HG03521 (cell line): ENCODE results near the gene NUB1.

Source experiments
- ATAC-seq: cut with Tn5 transposase; IDR thresholded peaks from one replicate; pipeline ENCODE4 v1.9.1; 2021; ENCODE audit warnings: mild to moderate bottlenecking, moderate library complexity; ENCODE audit not compliant: unreplicated experiment

Gene NUB1

DNA sequence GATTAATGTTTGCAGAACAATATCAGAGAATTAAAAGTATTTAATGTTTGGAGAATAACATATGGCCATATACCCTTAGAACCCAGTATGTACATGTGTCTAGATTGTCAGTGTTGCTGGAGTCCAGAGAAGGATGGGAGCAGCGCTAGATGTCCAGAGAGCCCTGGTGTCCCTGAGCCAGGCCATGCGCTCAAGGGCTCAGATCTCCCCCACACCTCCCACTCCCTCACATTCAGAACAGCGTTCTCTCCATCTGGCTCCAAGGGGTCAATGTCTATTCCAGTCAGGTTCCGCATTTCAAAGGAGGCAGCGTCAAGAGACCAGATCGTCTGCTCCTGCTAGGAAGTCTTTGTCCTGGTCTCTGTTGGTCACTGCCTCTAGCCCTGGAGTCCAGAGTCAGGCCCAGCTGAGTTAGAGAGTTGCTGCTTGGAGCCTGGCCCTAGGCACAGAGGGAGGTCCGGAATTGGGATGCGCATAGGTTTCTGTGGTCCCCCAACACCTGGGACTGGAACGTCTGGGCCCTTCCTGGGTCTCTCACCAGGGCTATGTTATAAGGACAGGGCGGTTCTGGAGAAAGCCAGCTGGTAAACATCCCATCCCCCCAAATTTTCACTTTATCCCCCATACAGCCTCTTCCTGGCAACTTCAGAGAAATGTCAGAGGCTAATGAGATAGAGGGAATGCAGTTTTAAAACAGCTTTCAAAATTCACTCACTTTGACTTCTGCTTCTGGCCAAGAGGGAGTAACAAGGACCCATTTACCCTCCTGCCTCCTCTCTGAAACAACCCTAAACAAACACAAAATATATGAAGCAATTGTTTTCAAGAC is 74.7 kb downstream of the NUB1 start:
- ATAC-seq, result no peak

DNA sequence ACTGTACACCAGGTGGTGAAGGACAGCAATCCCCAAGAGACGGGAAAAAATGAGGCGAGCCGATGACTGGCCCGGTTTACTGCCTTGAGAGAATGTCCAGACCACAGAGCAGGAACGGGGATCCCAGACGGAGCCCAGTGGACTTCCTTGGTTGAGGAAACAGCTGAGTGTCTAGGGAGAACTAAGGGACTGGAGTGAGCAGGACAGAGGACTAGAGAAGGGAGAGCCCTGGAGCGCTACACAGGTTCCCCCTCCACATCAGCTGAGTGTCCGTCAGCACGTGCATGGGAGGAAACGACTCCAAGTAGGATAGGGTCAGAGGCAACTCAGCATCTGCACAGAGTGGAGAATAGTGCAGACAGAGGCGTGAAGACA is 75.3 kb downstream of the NUB1 start:
- ATAC-seq, result no peak

DNA sequence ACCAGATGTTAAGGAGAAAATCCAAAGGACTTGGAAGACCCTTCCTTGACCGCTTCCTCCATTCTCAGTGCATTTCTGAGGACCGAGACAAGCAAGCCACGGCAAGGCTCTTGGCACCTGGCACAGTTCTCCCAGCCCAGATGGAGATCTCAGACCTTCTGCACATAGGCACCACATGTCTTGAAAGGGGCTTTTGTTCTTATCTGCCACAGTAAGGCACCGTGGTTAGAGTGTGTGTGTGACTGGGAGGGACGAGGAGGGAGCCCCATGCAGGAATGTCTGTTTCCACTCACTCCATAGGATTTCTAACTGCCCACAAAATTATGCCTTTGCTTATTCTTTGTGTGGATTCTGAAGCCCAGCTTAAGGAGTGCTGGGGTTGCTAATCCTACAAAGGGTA is 78.5 kb downstream of the NUB1 start:
- no peak for ATAC-seq

DNA sequence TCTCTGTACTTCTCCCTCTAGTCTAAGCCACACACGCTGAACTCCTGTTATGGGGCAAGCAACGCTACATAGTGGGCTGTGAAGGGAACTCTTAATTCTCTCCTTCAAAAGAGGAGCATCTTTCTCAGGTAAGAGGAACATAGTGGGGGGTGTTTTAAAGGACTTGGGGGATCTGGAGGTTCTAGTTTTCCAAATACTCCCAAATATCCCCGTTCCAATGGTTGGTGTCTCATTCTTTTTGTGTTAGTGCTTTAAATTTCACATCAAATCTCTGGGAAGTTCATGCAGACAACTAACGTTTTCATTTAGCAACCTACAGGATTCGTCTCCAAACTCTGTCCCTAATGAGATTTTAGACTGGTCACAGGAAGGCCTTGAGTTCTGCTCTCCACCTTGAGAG is 80.6 kb downstream of the NUB1 start:
- ATAC-seq, result no peak

DNA sequence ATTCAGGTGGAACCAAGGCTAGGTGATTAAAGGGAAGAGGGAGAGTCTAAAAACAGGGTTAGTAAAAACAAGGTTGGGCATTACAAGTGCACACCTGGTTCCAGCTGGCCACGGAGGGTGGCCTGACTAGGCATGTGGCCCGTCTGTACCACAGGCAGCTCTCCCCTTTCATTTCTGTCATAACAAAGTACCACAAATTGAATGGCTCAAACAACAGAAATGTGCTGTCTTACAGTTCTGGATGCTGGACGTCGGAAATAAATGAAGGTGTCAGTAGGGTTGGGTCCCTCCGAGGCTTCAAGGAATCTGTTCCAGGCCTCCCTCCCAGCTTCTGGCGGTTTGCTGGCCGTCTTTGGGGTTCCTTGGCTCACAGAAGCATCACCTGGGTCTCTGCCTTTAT is 81.6 kb downstream of the NUB1 start:
- no peak for ATAC-seq

DNA sequence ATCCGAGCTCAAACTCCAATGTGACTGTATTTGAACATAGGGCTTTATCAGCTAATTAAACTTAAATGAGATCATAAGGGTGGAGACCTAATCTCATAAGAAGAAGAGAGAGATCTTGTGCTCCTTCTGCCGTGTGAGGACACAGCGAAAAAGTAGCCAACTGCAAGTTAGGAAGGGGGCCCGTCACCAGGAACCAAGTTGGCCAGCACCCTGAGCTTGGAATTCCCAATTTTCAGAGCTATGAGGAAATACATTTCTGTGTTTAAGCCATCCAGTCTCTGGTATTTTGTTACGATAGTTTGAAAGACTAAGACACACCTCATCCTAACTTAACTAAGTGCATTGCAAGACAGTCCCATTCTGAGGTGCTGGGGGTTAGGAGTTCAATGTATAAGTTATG is 82.3 kb downstream of the NUB1 start:
- ATAC-seq, result no peak

DNA sequence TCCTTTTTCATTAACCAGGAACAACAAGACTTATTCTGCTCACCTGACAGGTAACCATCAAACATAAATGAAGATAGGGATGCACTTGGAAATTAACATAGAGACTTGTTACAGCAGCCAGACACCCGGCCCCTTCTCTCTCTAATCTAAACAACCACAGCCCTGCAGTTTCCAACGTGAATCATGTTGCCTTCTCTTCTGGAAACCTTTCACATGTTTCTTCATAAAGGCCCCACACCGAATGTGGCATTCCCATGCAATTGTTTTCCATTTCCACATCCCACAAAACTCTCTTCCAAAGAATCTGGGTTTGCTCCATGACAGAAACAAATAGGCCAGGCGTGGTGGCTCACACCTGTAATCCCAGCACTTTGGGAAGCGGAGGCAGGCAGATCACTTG is 83.2 kb downstream of the NUB1 start:
- no peak for ATAC-seq

DNA sequence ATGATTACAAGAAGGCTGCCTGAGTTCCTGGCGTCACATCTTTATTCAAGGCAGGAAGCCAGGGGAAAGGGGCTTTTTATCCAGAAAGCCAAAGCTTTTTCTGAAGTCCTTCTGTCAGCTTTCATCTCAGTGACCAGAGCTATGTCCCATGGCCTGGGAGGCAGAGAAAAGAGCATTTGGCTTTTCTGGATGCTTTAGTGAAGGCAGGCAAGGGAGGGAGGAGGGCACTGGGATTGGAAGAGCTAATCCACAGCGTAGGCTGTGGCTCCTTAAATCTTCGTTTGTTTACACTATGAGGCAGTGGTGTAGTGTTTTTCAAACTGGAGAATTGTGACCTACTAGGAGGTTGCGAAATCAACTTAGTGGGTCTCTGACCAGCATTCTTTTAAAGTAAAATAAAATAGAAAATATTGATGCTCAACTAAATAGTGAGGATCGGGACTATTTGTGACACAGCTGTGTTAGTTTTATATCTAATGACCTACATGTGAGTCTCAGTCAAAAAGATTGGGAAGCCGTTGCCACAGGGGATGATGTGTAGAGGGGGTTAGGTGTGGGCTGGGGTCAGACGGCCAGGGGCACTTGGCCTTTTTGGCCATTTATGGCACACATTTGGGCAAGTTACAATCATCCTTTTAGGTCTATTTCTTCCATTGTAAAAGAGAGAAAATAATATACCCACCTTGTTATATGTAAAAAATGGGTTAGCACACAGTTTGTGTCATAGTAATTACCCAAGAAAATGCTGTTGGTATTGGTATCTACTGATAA is 84.2 kb downstream of the NUB1 start:
- ATAC-seq, result no peak

DNA sequence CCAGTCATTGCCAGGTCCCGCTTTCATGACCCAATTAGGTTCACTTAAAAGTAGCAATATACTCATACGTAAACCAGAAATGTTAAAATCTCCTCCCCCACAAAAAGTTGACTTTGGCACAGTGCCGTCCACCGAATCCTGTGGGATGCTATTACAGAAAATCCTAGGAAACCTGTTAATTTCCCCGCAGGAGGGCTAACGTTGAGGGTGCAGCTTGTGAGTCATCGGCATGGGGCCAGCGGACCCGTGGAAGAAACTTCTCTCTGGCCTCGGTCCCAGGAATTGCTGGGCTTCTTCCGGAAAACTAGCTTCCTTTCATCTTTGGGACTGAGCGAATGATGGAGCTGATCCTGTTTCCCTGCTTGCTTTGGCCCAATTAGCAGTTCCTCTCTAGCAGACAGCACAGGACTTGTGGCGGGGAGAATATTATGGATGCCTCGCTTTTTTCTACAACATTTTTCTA is 84.9 kb downstream of the NUB1 start:
- no peak for ATAC-seq

DNA sequence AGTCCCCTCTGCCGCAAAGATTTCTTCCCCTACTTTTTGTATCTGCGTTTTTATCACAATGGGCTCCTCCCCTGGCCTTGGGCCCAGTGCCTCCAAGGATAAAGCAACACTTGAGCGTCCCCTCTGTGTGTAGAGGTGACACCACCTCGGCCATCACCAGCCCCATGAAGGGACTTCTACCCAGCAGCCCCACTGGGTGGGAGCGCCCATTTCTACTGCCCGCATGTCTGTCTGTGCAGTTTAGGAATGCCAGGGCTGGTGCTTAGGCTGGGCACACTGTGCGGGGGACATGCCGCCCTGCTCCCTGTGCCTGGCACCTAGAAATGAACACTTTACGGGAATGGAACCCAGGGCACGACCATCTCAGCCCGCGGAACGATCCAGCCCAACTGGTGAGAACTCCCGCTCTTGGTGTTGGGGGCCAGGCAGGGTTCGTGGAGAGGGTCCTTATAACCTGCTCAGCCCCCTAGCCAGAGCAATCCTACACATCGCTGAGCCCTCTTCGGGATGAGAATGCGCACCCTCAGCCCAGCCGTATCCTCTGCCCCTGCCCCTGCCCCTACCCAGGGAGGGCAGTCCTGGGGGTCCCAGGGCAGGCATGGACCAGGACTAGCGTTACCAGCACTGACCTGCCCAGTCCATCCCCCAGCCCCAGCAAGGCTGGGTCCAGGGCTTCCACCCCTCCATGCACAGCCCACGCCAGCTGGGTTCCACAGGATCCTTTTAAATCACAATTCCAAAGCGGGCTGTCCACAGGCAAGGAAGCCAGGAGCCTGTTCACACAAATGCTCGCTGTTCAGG is 85.5 kb downstream of the NUB1 start:
- ATAC-seq, result no peak

DNA sequence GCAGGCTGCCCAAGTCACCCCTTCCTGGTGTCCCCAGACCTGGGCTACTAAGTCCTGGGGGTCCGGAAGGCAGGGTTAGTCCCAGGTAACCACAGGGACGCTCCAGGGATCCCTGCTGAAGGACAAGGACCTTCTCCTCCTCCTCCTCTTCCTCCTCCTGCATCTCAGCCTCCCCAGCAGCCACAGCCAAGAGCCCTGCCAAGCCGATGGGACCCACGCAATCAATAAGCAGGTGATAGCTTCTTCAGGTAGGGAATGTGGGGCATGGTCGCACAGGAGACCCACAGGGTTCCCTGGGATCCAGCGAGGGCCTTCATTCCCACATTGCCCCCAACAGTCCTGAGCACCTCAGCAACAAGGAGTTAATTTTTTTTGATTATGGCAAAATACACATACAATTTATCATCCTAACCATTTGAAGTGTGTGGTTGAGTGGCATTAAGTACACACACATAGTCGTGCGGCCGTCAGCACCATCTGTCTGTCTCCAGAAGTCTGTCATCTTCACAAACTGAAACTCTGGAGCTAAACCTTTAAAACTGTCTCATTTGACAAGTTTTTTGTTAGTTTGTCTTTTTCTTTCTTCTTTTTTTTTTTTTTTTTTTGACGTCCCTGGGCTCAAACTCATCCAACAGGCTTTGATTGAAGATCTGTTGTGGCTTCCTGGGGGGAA is 86.2 kb downstream of the NUB1 start:
- ATAC-seq, result no peak
